ENCODE data around the gene NR3C1. TPM values are rescaled to one million over a fixed set of nuclear protein-coding genes. Genes with fewer than 3 reads are reported as not detected.

The NR3C1 gene
- total RNA-seq, 1 experiment from 2014 or later = 16.0 TPM

GRCh38 chr5:143318833-143319232 lies 84.7 kb downstream of the NR3C1 start:
- H3K79me2 ChIP-seq (ENCODE audit: insufficient read depth, low read length) = no peaks in the 10 kb centered on the region
- no peaks in the 10 kb centered on the region for H3K27me3 ChIP-seq (ENCODE audit: insufficient read depth, low read length)
- H2AFZ ChIP-seq (ENCODE audit: low read depth, low read length, poor library complexity, severe bottlenecking) = no peak overlapping the region
- TF ChIP-seq, protein P1, sequence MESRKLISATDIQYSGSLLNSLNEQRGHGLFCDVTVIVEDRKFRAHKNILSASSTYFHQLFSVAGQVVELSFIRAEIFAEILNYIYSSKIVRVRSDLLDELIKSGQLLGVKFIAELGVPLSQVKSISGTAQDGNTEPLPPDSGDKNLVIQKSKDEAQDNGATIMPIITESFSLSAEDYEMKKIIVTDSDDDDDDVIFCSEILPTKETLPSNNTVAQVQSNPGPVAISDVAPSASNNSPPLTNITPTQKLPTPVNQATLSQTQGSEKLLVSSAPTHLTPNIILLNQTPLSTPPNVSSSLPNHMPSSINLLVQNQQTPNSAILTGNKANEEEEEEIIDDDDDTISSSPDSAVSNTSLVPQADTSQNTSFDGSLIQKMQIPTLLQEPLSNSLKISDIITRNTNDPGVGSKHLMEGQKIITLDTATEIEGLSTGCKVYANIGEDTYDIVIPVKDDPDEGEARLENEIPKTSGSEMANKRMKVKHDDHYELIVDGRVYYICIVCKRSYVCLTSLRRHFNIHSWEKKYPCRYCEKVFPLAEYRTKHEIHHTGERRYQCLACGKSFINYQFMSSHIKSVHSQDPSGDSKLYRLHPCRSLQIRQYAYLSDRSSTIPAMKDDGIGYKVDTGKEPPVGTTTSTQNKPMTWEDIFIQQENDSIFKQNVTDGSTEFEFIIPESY (IDR thresholded peaks at IDR 0.05; ENCODE audit: extremely low read depth, insufficient replicate concordance, low read length) = no peak
- TF ChIP-seq, protein P2, sequence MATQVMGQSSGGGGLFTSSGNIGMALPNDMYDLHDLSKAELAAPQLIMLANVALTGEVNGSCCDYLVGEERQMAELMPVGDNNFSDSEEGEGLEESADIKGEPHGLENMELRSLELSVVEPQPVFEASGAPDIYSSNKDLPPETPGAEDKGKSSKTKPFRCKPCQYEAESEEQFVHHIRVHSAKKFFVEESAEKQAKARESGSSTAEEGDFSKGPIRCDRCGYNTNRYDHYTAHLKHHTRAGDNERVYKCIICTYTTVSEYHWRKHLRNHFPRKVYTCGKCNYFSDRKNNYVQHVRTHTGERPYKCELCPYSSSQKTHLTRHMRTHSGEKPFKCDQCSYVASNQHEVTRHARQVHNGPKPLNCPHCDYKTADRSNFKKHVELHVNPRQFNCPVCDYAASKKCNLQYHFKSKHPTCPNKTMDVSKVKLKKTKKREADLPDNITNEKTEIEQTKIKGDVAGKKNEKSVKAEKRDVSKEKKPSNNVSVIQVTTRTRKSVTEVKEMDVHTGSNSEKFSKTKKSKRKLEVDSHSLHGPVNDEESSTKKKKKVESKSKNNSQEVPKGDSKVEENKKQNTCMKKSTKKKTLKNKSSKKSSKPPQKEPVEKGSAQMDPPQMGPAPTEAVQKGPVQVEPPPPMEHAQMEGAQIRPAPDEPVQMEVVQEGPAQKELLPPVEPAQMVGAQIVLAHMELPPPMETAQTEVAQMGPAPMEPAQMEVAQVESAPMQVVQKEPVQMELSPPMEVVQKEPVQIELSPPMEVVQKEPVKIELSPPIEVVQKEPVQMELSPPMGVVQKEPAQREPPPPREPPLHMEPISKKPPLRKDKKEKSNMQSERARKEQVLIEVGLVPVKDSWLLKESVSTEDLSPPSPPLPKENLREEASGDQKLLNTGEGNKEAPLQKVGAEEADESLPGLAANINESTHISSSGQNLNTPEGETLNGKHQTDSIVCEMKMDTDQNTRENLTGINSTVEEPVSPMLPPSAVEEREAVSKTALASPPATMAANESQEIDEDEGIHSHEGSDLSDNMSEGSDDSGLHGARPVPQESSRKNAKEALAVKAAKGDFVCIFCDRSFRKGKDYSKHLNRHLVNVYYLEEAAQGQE (IDR thresholded peaks at IDR 0.05; ENCODE audit: low read depth) = no peak
- TF ChIP-seq FOSL1 (IDR thresholded peaks at IDR 0.05; ENCODE audit: low read depth) (no peak), TCF7L2 (IDR thresholded peaks at IDR 0.05; ENCODE audit: borderline replicate concordance, extremely low read depth, insufficient read depth, insufficient read length) (no peak)
- no TSS peak for BruUV-seq (replicated peaks)
- RAD21 ChIA-PET (ENCODE audit: low non-redundant PET in 1 of 2, low total read pairs in 2 of 2, uncharacterized antibody in 2 of 2, unreplicated experiment in 2 of 2) = no interaction called here
- no peaks in the 10 kb centered on the region for H4K20me1 ChIP-seq (ENCODE audit: insufficient read depth)
- H3K9ac ChIP-seq (ENCODE audit: low read length) = no peak overlapping the region
- H3K4me1 ChIP-seq (ENCODE audit: control insufficient read depth in 1 of 2, insufficient read depth in 2 of 2, low read length in 2 of 2) = peaks cover 0 to 5% of the 10 kb centered on the region in 2 experiments; a peak in 1 of 4 replicates
- H3K4me3 ChIP-seq (replicated peaks in 1 of 2; ENCODE audit: low read depth in 1 of 2, low read length in 2 of 2) = no peak overlapping the region
- CTCF ChIA-PET = no interaction called here
- H3K27ac ChIP-seq (ENCODE audit: low read depth, low read length) = no peak overlapping the region
- intact Hi-C loops (cut with micrococcal nuclease) = no loop called here
- no peaks in the 10 kb centered on the region for H3K9me3 ChIP-seq (ENCODE audit: control insufficient read depth in 1 of 2, insufficient read depth in 1 of 2, low read depth in 1 of 2, low read length in 2 of 2)
- POLR2A ChIA-PET = no interaction called here
- H3K4me2 ChIP-seq (ENCODE audit: low read length) = no peak overlapping the region
- DNase-seq (ENCODE audit: low read depth, low spot score) = no peak
- ATAC-seq = no peak
- no peaks in the 10 kb centered on the region for H3K36me3 ChIP-seq (ENCODE audit: control insufficient read depth in 1 of 2, insufficient read depth in 2 of 2, low read length in 2 of 2)
- H3K9me2 ChIP-seq (ENCODE audit: insufficient read depth) = no peaks in the 10 kb centered on the region

Measured in HCT116 (cell line).